K562 (cell line): ENCODE measurements around the gene KCTD11. TPM values are rescaled to one million over a fixed set of nuclear protein-coding genes. Genes with fewer than 3 reads are reported as not detected.

Source experiments
- ATAC-seq: fragments of 200-7000 bp; cut with Tn5 transposase; 3 replicates; pipeline ENCODE4 v1.9.1; 2020; ENCODE audit warnings: moderate library complexity
- BruUV-seq: library from RNA; stranded (reverse); fragments of 400-500 nt; replicated peaks from 2 replicates; lab custom pipeline; 2021; lab: Mats Ljungman, UMichigan
- CTCF ChIA-PET: fragments of 300-600 bp; formaldehyde crosslinking; extraction: SDS; loops from one replicate; lab custom pipeline; 2021; ENCODE audit warnings: low intra/inter-chr PET ratio; lab: Yijun Ruan, JAX
- POLR2A ChIA-PET: fragments of 300-600, 350-650 bp; sonication (Branson Sonifier 250); formaldehyde crosslinking; extraction: SDS; loops from one replicate; lab custom pipeline; 2021; ENCODE audit warnings: antibody characterized with exemption, inconsistent platforms; lab: Yijun Ruan, JAX
- DNase-seq, 4 experiments: peaks; one replicate each; pipeline versions ENCODE4 v3.0.0 to v3.0.0-alpha.2; 2011 to 2018; ENCODE audit warnings: low spot score in 3 of 4, mixed read lengths in 3 of 4; ENCODE audit errors: extremely low read depth in 1 of 4
- FAIRE-seq: peaks from 2 replicates; lab custom pipeline; 2011; peaks lifted over from hg19 to GRCh38; lab: Jason Lieb, UNC
- H2AFZ ChIP-seq: 2 replicates; pipeline ENCODE4 v1.6.0; 2011; ENCODE audit warnings: low read depth, low read length, control low read depth, inconsistent platforms
- H3K27ac ChIP-seq: fragments of 200-600 bp; 3 replicates; pipeline ENCODE4 v1.8.0; 2011; ENCODE audit warnings: low read depth, mild to moderate bottlenecking, control low read depth, inconsistent platforms, low read length, moderate library complexity, mixed read lengths; ENCODE audit errors: extremely low read depth
- H3K27me3 ChIP-seq, 2 experiments: fragments of 300-600 bp in 1 of 2; 2 replicates in 1 of 2; 3 replicates in 1 of 2; pipeline versions ENCODE4 v1.6.0 to v1.8.0; 2011; ENCODE audit warnings: inconsistent platforms in 2 of 2, low read length in 2 of 2, mild to moderate bottlenecking in 1 of 2, mixed read lengths in 1 of 2, moderate library complexity in 1 of 2; ENCODE audit not compliant: control insufficient read depth in 2 of 2, insufficient read depth in 2 of 2
- H3K36me3 ChIP-seq: fragments of 300-600 bp; 3 replicates; pipeline ENCODE4 v1.8.0; 2011; ENCODE audit warnings: mild to moderate bottlenecking, low read length, inconsistent platforms; ENCODE audit not compliant: control insufficient read depth, insufficient read depth
- H3K4me1 ChIP-seq, 2 experiments: fragments of 200-600 bp in 1 of 2; replicated peaks in 1 of 2; 2 replicates in 1 of 2; 3 replicates in 1 of 2; pipeline versions ENCODE4 v1.5.1 to v1.8.0; 2011; ENCODE audit warnings: inconsistent platforms in 2 of 2, low read length in 2 of 2, mild to moderate bottlenecking in 1 of 2, mixed read lengths in 1 of 2, moderate library complexity in 1 of 2; ENCODE audit not compliant: control insufficient read depth in 2 of 2, insufficient read depth in 2 of 2
- H3K4me2 ChIP-seq: 2 replicates; pipeline ENCODE4 v1.6.1; 2011; ENCODE audit warnings: low read length, control low read depth, inconsistent platforms, mixed read lengths; ENCODE audit not compliant: insufficient read depth
- H3K4me3 ChIP-seq: fragments of 200-600 bp; sonication (generic), shearing (Covaris generic); 2 replicates; pipeline ENCODE4 v1.5.1; 2016; ENCODE audit warnings: control low read depth, inconsistent platforms
- H3K79me2 ChIP-seq: fragments of 200-600 bp; 3 replicates; pipeline ENCODE4 v1.8.0; 2011; ENCODE audit warnings: low read length, inconsistent platforms; ENCODE audit not compliant: control insufficient read depth, insufficient read depth
- H3K9ac ChIP-seq, 2 experiments: 2 replicates each; pipeline versions ENCODE4 v1.6.0 to v1.6.1; 2011; ENCODE audit warnings: low read depth in 2 of 2, low read length in 2 of 2, control low read depth in 1 of 2, inconsistent platforms in 1 of 2, mild to moderate bottlenecking in 1 of 2, mixed read lengths in 1 of 2; ENCODE audit not compliant: insufficient read depth in 1 of 2
- H3K9me1 ChIP-seq: one replicate; pipeline ENCODE4 v1.6.0; 2011; ENCODE audit warnings: inconsistent platforms, mild to moderate bottlenecking, low read length, moderate library complexity; ENCODE audit not compliant: control insufficient read depth, insufficient read depth
- H3K9me3 ChIP-seq: replicated peaks from 2 replicates; pipeline ENCODE4 v1.5.1; 2011; ENCODE audit warnings: low read depth, low read length, inconsistent platforms; ENCODE audit not compliant: control insufficient read depth, insufficient read depth
- H4K20me1 ChIP-seq: replicated peaks from 2 replicates; pipeline ENCODE4 v1.6.1; 2011; ENCODE audit warnings: low read length, inconsistent platforms, mixed read lengths; ENCODE audit not compliant: control insufficient read depth, insufficient read depth
- ARID1B ChIP-seq: fragments of 450-650 bp; IDR thresholded peaks from 2 replicates; pipeline ENCODE4 v1.6.1; 2016; ENCODE audit warnings: antibody characterized with exemption, mild to moderate bottlenecking, inconsistent platforms
- HDGF ChIP-seq: fragments of 450-650 bp; IDR thresholded peaks from 2 replicates; pipeline ENCODE4 v1.6.1; 2016
- HSF4 ChIP-seq: fragments of 250-450 bp; sonication (Bioruptor Pico); IDR thresholded peaks from 2 replicates; pipeline ENCODE4 v2.1.2; 2022; ENCODE audit warnings: mild to moderate bottlenecking, moderate library complexity, borderline replicate concordance
- PCBP1 ChIP-seq: fragments of 200-400 bp; formaldehyde crosslinking; IDR thresholded peaks from 2 replicates; pipeline ENCODE4 v1.6.1; 2018; ENCODE audit warnings: mild to moderate bottlenecking, low read depth, low read length; ENCODE audit not compliant: poor library complexity, severe bottlenecking
- SIX5 ChIP-seq, 2 experiments: IDR thresholded peaks; 2 replicates each; pipeline ENCODE4 v1.6.1; 2011; ENCODE audit warnings: low read length in 2 of 2, borderline replicate concordance in 1 of 2, low read depth in 1 of 2, mild to moderate bottlenecking in 1 of 2, moderate library complexity in 1 of 2; ENCODE audit not compliant: insufficient read depth in 1 of 2
- WGBS: fragments of 100-300 bp; shearing (Covaris generic); methylation state at CpG from one replicate; pipeline ENCODE4 v1.1.6; 2016; ENCODE audit warnings: low coverage, mixed read lengths; ENCODE audit not compliant: insufficient coverage; ENCODE audit errors: missing lambda C conversion rate; 5-methylcytosine and 5-hydroxymethylcytosine counted together
- in situ Hi-C: fragments of 300-500 bp; cut with MboI; formaldehyde crosslinking; loops from 4 replicates; pipeline ENCODE4 v1.15.0; 2018; ENCODE audit warnings: inconsistent platforms, mixed read lengths
- intact Hi-C: fragments of 100-400 bp; cut with micrococcal nuclease; formaldehyde crosslinking; loops from 2 replicates; pipeline ENCODE4 v1.14.2; 2022
- polyA plus RNA-seq, 8 experiments: library from polyadenylated mRNA; depleted of rRNA in 4 of 8; stranded (reverse) in 5 of 8; unstranded in 3 of 8; fragments of >200 nt; fragmentation: Nextera tagmentation in 2 of 8; fragmentation: Illumina TruSeq in 1 of 8; extraction: Ambion mirVana in 2 of 8; extraction: Trizol in 1 of 8; gene quantifications; 2 replicates each; pipeline versions ENCODE4 v1.2.1 to v1.2.3, GENCODE V29; 2011 to 2014; ENCODE audit warnings: inconsistent platforms in 1 of 8, missing spikeins in 1 of 8
- total RNA-seq, 7 experiments: library from RNA; depleted of rRNA in 6 of 7; stranded (reverse); fragments of >200 nt in 6 of 7; fragmentation: Illumina TruSeq in 2 of 7; extraction: Trizol in 2 of 7; gene quantifications; 2 replicates each; pipeline versions ENCODE4 v1.2.1 to v1.2.3, GENCODE V29; 2011 to 2021; ENCODE audit warnings: low replicate concordance in 1 of 7
- TF ChIP-seq, protein P1 (sequence below): sonication (generic); formaldehyde crosslinking; IDR thresholded peaks from 2 replicates; pipeline ENCODE4 v1.8.0; 2023; ENCODE audit warnings: mild to moderate bottlenecking, missing genetic modification reagents
- TF ChIP-seq, protein P2 (sequence below): sonication (generic); formaldehyde crosslinking; IDR thresholded peaks from 2 replicates; pipeline ENCODE4 v1.8.1; 2022; ENCODE audit warnings: missing genetic modification reagents
- TF ChIP-seq, protein P3 (sequence below): fragments of 250-450 bp; sonication (Bioruptor Pico); IDR thresholded peaks from 2 replicates; pipeline ENCODE4 v1.5.0; 2021; ENCODE audit warnings: mild to moderate bottlenecking, moderate library complexity

KCTD11 gene
- total and polyA plus RNA-seq, 9 of the 15 experiments (the other 6 are each of a cell fraction or from before 2014, with no cell fraction given) = 0.01 to 3.2 (median 2.5) TPM; not detected in 1

- Histone ChIP-seq H3K27ac (no peak overlapping the region), H3K4me1 (peaks cover 0 to 26% of the 10 kb centered on the region in 2 experiments; a peak in 3 of 5 replicates)
- 94% methylated on average over 8 of the region's 19 CpGs for WGBS
- no TSS peak for BruUV-seq
- in situ Hi-C loops = no loop called here
- ChIA-PET POLR2A (interaction anchor here (1.5 kb wide), 1 partner anchor 12 kb away, joined by 3 read pairs; no protein-coding TSS in a partner anchor), CTCF (interaction anchor here (2.4 kb wide), 1 partner anchor 20 kb away, joined by 13 read pairs; no protein-coding TSS in a partner anchor)
- ATAC-seq = no peak
- intact Hi-C loops = no loop called here
- TF ChIP-seq ARID1B (no peak), SIX5 (IDR thresholded peaks at IDR 0.05; ENCODE audit: borderline replicate concordance in 1 of 2, insufficient read depth in 1 of 2, low read depth in 1 of 2, low read length in 2 of 2) (no peak), HDGF (no peak), HSF4 (CRISPR knock-in tag) (no peak), PCBP1 (no peak)
- TF ChIP-seq, protein P1, sequence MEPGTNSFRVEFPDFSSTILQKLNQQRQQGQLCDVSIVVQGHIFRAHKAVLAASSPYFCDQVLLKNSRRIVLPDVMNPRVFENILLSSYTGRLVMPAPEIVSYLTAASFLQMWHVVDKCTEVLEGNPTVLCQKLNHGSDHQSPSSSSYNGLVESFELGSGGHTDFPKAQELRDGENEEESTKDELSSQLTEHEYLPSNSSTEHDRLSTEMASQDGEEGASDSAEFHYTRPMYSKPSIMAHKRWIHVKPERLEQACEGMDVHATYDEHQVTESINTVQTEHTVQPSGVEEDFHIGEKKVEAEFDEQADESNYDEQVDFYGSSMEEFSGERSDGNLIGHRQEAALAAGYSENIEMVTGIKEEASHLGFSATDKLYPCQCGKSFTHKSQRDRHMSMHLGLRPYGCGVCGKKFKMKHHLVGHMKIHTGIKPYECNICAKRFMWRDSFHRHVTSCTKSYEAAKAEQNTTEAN (CRISPR knock-in tag) = no peak
- TF ChIP-seq, protein P2, sequence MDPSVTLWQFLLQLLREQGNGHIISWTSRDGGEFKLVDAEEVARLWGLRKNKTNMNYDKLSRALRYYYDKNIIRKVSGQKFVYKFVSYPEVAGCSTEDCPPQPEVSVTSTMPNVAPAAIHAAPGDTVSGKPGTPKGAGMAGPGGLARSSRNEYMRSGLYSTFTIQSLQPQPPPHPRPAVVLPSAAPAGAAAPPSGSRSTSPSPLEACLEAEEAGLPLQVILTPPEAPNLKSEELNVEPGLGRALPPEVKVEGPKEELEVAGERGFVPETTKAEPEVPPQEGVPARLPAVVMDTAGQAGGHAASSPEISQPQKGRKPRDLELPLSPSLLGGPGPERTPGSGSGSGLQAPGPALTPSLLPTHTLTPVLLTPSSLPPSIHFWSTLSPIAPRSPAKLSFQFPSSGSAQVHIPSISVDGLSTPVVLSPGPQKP (CRISPR knock-in tag) = no peak
- TF ChIP-seq, protein P3, sequence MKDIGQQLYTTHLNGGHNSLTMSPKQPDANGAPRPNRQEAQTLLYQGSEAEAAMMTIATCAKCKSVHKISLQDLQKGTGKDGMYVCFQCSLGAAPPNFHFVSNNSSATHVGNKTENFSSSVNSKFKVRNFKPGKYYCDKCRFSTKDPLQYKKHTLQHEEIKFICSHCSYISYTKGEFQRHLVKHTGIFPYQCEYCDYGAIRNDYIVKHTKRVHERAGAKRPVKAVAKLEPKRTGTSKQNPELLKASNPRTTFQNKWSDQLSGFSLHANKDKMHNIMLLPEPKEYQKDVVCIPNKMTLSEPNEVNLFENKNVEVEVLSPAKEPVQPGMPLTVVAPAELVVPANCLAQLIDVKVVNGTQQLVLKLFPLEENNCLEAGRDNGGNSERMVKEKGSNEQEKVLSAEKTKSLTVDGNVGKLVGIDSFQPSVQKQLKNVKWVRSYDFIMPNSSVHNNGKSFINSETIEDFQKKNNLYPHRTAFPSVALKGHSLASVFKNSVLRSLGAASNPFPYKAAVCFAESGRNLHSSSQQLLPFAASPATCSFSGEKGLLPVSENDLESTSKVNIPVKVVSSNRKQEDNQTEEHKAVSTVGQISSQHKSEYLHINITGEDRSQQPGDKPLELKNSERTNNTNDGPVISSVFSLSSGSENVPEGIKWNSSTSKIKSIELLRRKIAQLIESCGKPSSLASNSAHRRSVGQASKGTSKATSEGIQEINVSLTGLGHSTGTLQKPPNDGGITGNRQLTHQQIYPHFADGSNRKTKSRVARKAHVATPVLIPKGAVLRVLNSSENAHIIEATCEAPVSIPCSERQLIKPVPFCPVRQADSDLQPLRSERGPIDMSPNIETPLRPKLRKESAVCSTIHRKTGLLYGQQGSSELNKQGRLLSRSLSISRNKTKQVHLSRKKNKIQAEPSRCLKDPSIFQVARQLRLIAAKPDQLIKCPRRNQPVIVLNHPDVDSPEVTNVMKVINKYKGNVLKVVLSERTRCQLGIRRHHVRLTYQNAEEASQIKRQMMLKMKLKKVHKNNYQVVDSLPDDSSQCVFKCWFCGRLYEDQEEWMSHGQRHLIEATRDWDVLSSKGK = no peak
- TF ChIP-seq, all 486 proteins: peak for 0
- H3K79me2 ChIP-seq = peaks cover 16% of the 10 kb centered on the region
- DNase-seq = no peak
- peaks cover 65% of the 10 kb centered on the region; the same call in 2 of the 3 replicates for H3K36me3 ChIP-seq
- no peak overlapping the region for H2AFZ ChIP-seq
- FAIRE-seq = no peak
- no peak overlapping the region for H3K4me2 ChIP-seq
- no peak overlapping the region for H3K9ac ChIP-seq
- no peaks in the 10 kb centered on the region for H3K9me1 ChIP-seq
- no peak overlapping the region for H3K4me3 ChIP-seq
- no peaks in the 10 kb centered on the region for H3K9me3 ChIP-seq
- H3K27me3 ChIP-seq = no peaks in the 10 kb centered on the region
- no peaks in the 10 kb centered on the region for H4K20me1 ChIP-seq
Observed at GRCh38 chr17:7325031-7325528, 26.9 kb upstream of the KCTD11 start.
